Measurements from ENCODE around the gene CYBRD1. TPM values are rescaled to one million over a fixed set of nuclear protein-coding genes. Genes with fewer than 3 reads are reported as not detected.

The CYBRD1 gene
- total RNA-seq, 1 donor from 2014 or later, result 47.7 TPM

- no peaks in the 10 kb centered on the region for H3K36me3 Mint-ChIP-seq
- H3K9me3 Mint-ChIP-seq, result no peaks in the 10 kb centered on the region
- no peak for TF ChIP-seq CTCF (IDR thresholded peaks at IDR 0.05; ENCODE audit: unreplicated experiment)
- H3K27ac Mint-ChIP-seq, result no peak overlapping the region
- H3K4me3 Mint-ChIP-seq, result no peak overlapping the region
- no peaks in the 10 kb centered on the region for H3K4me1 Mint-ChIP-seq
- DNase-seq (ENCODE audit: low spot score in 2 of 2, unreplicated experiment in 2 of 2), result no peak
- H3K27me3 Mint-ChIP-seq (ENCODE audit: low read depth), result peaks cover 1% of the 10 kb centered on the region
Measured at GRCh38 chr2:171579481-171579880, 57.2 kb downstream of the CYBRD1 start.

- TF ChIP-seq CTCF (IDR thresholded peaks at IDR 0.05; ENCODE audit: unreplicated experiment), result no peak
- no peak overlapping the region for H3K4me3 Mint-ChIP-seq
Measured at GRCh38 chr2:171583566-171583965, 61.3 kb downstream of the CYBRD1 start.

GRCh38 chr2:171584001-171584400, 61.7 kb downstream of the CYBRD1 start:
- TF ChIP-seq CTCF (IDR thresholded peaks at IDR 0.05; ENCODE audit: unreplicated experiment), result no peak
- Mint-ChIP-seq H3K27ac (no peak overlapping the region), H3K36me3 (no peaks in the 10 kb centered on the region), H3K9me3 (no peaks in the 10 kb centered on the region), H3K4me1 (no peaks in the 10 kb centered on the region), H3K27me3 (ENCODE audit: low read depth) (peaks cover 2% of the 10 kb centered on the region), H3K4me3 (no peak overlapping the region)
- DNase-seq (ENCODE audit: low spot score in 2 of 2, unreplicated experiment in 2 of 2), result no peak

More at GRCh38 chr2:171583566-171583965, 61.3 kb downstream of the CYBRD1 start:
- Mint-ChIP-seq H3K9me3 (no peaks in the 10 kb centered on the region), H3K4me1 (no peaks in the 10 kb centered on the region), H3K27ac (no peak overlapping the region), H3K27me3 (ENCODE audit: low read depth) (peaks cover 2% of the 10 kb centered on the region), H3K36me3 (no peaks in the 10 kb centered on the region)
- DNase-seq (ENCODE audit: low spot score in 2 of 2, unreplicated experiment in 2 of 2), result no peak

GRCh38 chr2:171587132-171587531, 64.9 kb downstream of the CYBRD1 start:
- Mint-ChIP-seq H3K27ac (no peak overlapping the region), H3K4me3 (no peak overlapping the region), H3K36me3 (no peaks in the 10 kb centered on the region), H3K9me3 (peaks cover 5% of the 10 kb centered on the region), H3K27me3 (ENCODE audit: low read depth) (peaks cover 15% of the 10 kb centered on the region), H3K4me1 (peaks cover 3% of the 10 kb centered on the region)
- no peak for DNase-seq (ENCODE audit: low spot score in 2 of 2, unreplicated experiment in 2 of 2)
- TF ChIP-seq CTCF (IDR thresholded peaks at IDR 0.05; ENCODE audit: unreplicated experiment), result no peak

- Mint-ChIP-seq H3K36me3 (no peaks in the 10 kb centered on the region), H3K27me3 (ENCODE audit: low read depth) (peaks cover 15% of the 10 kb centered on the region), H3K9me3 (peaks cover 5% of the 10 kb centered on the region), H3K4me3 (no peak overlapping the region), H3K4me1 (peaks cover 3% of the 10 kb centered on the region), H3K27ac (no peak overlapping the region)
- no peak for TF ChIP-seq CTCF (IDR thresholded peaks at IDR 0.05; ENCODE audit: unreplicated experiment)
- DNase-seq (ENCODE audit: low spot score in 2 of 2, unreplicated experiment in 2 of 2), result no peak
Measured at GRCh38 chr2:171587567-171587966, 65.3 kb downstream of the CYBRD1 start.

- peaks cover 17% of the 10 kb centered on the region for H3K27me3 Mint-ChIP-seq (ENCODE audit: low read depth)
- H3K36me3 Mint-ChIP-seq, result no peaks in the 10 kb centered on the region
- no peak overlapping the region for H3K27ac Mint-ChIP-seq
- peaks cover 3% of the 10 kb centered on the region for H3K4me1 Mint-ChIP-seq
- no peak for TF ChIP-seq CTCF (IDR thresholded peaks at IDR 0.05; ENCODE audit: unreplicated experiment)
- no peak overlapping the region for H3K4me3 Mint-ChIP-seq
- no peak for DNase-seq (ENCODE audit: low spot score in 2 of 2, unreplicated experiment in 2 of 2)
- H3K9me3 Mint-ChIP-seq, result peaks cover 5% of the 10 kb centered on the region
Measured at GRCh38 chr2:171590116-171590515, 67.8 kb downstream of the CYBRD1 start.
